Measurements from ENCODE around the gene PRKN.

DNA sequence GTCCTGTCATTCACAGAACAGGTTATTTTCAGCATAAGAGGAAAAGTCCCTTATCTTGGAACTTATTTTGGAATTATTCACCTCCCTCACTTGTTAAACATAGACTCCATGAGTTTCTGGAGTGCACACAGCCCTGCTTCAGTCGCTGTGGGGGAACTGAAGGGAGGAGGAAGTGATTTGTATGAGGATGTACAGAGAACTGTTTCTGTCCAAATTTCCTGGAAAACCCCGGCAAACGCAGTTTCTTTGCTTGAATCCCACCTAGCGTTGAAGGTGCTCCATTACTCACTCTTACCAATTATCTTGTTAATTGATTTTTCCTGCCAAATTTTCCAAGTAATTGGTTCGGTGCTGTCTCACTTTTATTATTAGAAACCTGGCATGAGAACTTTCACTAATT, 1375.7 kb downstream of the PRKN start:
- no peak for TF ChIP-seq NFRKB (IDR thresholded peaks at IDR 0.05; ENCODE audit: low read depth)
- no peak for TF ChIP-seq PHF8 (IDR thresholded peaks at IDR 0.05; ENCODE audit: borderline replicate concordance, low read length)
- TF ChIP-seq SIN3A (IDR thresholded peaks at IDR 0.05; ENCODE audit: borderline replicate concordance in 2 of 2, control insufficient read depth in 1 of 2, low read depth in 2 of 2, low read length in 2 of 2): no peak
- TF ChIP-seq ZBTB40 (IDR thresholded peaks at IDR 0.05): no peak
- TF ChIP-seq ZBTB40 (CRISPR knock-in tag; IDR thresholded peaks at IDR 0.05): no peak
- no peak for TF ChIP-seq E2F5 (CRISPR knock-in tag; IDR thresholded peaks at IDR 0.05)
